HG02642 (cell line): ENCODE measurements around the gene PCGF6.
"Not testable (repeated sequence)": the region's sequence is repeated elsewhere in the genome, so short reads cannot be mapped to it uniquely, and the experiment has no call there.

Source experiments
- ATAC-seq: cut with Tn5 transposase; IDR thresholded peaks from one replicate; pipeline ENCODE4 v1.9.1; 2021; ENCODE audit warnings: mild to moderate bottlenecking; ENCODE audit not compliant: unreplicated experiment, poor library complexity

Gene PCGF6

DNA sequence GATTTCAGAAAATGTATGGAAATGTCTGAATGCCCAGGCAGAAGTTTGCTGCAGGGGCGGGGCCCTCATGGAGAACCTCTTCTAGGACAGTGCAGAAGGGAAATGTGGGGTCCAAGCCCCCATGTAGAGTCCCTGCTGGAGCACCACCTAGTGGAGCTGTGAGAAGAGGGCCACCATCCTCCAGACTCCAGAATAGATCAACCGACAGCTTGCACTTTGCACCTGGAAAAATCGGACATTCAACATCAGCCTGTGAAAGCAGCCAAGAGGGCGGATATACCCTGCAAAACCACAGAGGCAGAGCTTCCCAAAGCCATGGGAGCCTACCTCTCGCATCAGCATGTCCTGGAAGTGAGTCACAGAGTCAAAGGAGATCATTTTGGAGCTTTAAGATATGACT is 91.0 kb downstream of the PCGF6 start:
- ATAC-seq: no peak

DNA sequence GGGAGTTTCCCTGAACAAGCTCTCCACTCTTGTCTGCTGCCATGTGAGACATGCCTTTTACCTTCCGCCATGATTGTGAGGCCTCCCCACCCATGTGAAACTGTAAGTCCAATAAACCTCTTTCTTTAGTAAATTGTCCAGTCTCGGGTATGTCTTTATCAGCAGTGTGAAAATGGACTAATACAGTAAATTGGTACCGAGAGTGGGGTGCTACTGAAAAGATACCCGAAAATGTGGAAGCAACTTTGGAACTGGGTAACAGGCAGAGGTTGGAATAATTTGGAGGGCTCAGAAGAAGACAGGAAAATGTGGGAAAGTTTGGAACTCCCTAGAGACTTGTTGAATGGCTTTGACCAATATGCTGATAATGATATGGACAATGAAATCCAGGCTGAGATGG is 92.0 kb downstream of the PCGF6 start:
- not testable (repeated sequence) for ATAC-seq

DNA sequence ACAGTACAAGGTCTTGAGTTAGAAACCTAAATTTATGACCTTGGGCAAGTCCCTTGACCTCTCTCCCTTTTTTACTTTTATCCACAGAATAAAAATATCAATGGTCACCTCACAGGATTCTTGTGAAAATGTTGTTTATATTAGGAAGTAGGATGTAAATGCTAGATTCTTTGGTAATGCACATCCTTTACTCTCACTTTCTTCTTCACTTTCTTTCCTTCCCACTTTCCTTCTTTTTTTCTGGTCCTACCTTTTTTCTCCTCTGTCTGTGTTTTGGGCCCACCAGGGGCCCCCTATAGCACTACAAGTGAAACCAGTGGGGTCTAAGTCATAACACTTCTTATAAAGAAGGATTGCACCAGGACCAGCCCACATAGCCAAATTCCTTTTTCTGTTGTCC is 93.1 kb downstream of the PCGF6 start:
- no peak for ATAC-seq

DNA sequence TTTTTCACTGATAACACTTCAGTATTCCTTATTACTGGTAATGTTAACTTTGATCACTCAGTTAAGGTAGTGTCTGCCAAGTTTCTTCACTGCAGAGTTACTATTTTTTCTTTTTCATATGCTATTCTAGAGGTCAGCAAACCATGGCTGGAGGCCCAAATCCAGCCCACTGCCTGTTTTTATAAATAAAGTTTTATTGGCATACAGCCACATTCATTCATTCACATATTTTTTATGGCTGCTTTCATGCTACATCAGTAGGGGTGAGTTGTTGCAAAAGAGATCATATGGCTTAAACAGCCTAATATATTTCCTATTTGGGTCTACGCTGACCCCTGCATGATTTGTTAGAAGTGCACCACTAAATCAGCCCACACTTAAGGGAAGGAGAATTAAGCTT is 94.3 kb downstream of the PCGF6 start:
- ATAC-seq: no peak

DNA sequence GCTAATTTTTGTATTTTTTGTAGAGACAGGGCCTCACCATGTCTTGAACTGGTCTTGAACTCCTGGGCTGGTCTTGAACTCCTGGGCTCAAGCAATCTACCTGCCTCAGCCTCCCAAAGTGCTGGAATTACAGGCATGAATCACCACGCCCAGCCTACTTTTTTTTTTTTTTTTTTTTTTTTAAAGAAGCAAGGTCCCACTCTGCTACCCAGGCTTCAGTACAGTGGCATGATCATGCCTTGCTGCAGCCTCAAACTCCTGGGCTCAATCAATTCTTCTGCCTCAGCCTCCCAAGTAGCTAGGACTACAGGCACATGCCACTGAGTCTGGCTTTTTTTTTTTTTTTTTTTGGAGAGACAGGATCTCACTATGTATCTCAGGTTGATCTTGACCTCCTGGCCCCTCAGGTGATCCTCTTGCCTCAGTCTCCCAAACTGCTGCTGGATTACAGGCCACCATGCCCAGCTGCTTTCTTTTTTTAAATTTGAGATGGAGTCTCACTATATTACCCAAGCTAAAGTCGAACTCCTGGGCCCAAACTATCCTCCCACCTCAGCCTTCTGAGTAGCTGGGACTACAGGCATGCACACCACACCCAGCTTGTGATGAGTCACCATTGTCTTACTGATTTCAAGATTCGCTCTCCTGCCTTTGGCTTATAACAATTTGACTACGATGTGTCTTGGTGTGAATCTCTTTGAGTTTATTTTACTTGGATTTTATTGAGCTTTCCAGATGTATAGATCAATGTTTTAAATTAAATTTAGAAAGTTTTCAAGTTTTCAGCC is 96.2 kb downstream of the PCGF6 start:
- no peak for ATAC-seq

DNA sequence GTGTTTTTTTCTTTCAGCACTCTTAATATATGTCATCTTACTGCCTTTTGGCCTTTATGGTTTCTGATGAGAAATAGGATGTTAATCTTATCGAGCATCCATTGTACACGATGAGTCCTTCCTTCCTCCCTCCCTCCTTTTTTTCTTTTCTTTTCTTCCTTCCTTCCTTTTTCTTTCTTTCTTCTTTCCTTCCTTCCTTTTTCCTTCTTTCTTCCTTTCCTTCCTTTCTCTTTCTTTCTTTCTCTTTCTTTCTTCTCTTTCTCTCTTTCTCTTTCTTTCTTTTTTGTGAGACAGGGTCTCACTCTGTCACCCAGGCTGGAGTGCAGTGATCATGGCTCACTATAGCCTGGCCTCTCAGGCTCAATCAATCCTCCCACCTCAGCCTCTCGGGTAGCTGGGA is 96.8 kb downstream of the PCGF6 start:
- ATAC-seq: no peak
